HG02623 (cell line): Measurements from ENCODE around the gene ARMC9.

Experiments
- ATAC-seq: cut with Tn5 transposase; IDR thresholded peaks from one replicate; pipeline ENCODE4 v1.9.1; 2021; ENCODE audit warnings: moderate library complexity; ENCODE audit not compliant: unreplicated experiment

Gene ARMC9

GRCh38 chr2:231410293-231411004 lies 212.0 kb downstream of the ARMC9 start:
- ATAC-seq: no peak

GRCh38 chr2:231411237-231411636 lies 212.8 kb downstream of the ARMC9 start:
- ATAC-seq: no peak

GRCh38 chr2:231411831-231412617 lies 213.6 kb downstream of the ARMC9 start:
- ATAC-seq: peak; percentile 97

- ATAC-seq: no peak
These were observed 214.2 kb downstream of the ARMC9 start for GRCh38 chr2:231412618-231412963.

GRCh38 chr2:231413456-231413855 lies 215.0 kb downstream of the ARMC9 start:
- no peak for ATAC-seq

- ATAC-seq: no peak
These were observed 215.6 kb downstream of the ARMC9 start for GRCh38 chr2:231413921-231414476.

GRCh38 chr2:231415029-231415428 lies 216.6 kb downstream of the ARMC9 start:
- no peak for ATAC-seq

- no peak for ATAC-seq
These were observed 220.6 kb downstream of the ARMC9 start for GRCh38 chr2:231418820-231419640.

GRCh38 chr2:231421051-231421580 lies 222.7 kb downstream of the ARMC9 start:
- ATAC-seq: no peak

GRCh38 chr2:231422056-231422455 lies 223.6 kb downstream of the ARMC9 start:
- no peak for ATAC-seq

GRCh38 chr2:231423176-231423575 lies 224.7 kb downstream of the ARMC9 start:
- no peak for ATAC-seq
